GM23338 (cell line): ENCODE data around the gene TMEM126B. TPM values are rescaled to one million over a fixed set of nuclear protein-coding genes. Genes with fewer than 3 reads are reported as not detected.

Experiments
- ATAC-seq: fragments of 200-7000 bp; cut with Tn5 transposase; 3 replicates; pipeline ENCODE4 v1.9.1; 2020
- DNase-seq: peaks from one replicate; pipeline ENCODE4 v3.0.0-alpha.2; 2015; ENCODE audit warnings: low spot score
- H2AFZ ChIP-seq: fragments of 200-600 bp; sonication (generic); 2 replicates; pipeline ENCODE4 v1.8.0; 2016; ENCODE audit warnings: antibody characterized with exemption, mild to moderate bottlenecking, moderate library complexity
- H3F3A ChIP-seq: fragments of 200-600 bp; sonication (generic); replicated peaks from 2 replicates; pipeline ENCODE4 v1.8.0; 2017; ENCODE audit warnings: antibody characterized with exemption, mixed run types, low read depth
- H3K27ac ChIP-seq: fragments of 200-600 bp; sonication (generic); 2 replicates; pipeline ENCODE4 v1.6.1; 2016; ENCODE audit warnings: low read depth
- H3K27me3 ChIP-seq: fragments of 200-600 bp; sonication (generic); 2 replicates; pipeline ENCODE4 v1.8.0; 2016; ENCODE audit warnings: mild to moderate bottlenecking, mixed run types, moderate library complexity; ENCODE audit not compliant: insufficient read depth
- H3K36me3 ChIP-seq: fragments of 200-600 bp; sonication (generic); 2 replicates; pipeline ENCODE4 v1.8.0; 2016; ENCODE audit warnings: mild to moderate bottlenecking; ENCODE audit not compliant: insufficient read depth
- H3K4me1 ChIP-seq: fragments of 200-600 bp; sonication (generic); 2 replicates; pipeline ENCODE4 v1.8.0; 2016; ENCODE audit warnings: mild to moderate bottlenecking, moderate library complexity; ENCODE audit not compliant: insufficient read depth
- H3K4me2 ChIP-seq: fragments of 200-600 bp; sonication (generic); 2 replicates; pipeline ENCODE4 v1.7.1; 2017; ENCODE audit warnings: mixed run types
- H3K4me3 ChIP-seq: fragments of 200-600 bp; sonication (generic); 2 replicates; pipeline ENCODE4 v1.6.1; 2016; ENCODE audit warnings: mixed run types
- H3K79me2 ChIP-seq: fragments of 200-600 bp; sonication (generic); replicated peaks from 2 replicates; pipeline ENCODE4 v1.8.0; 2017; ENCODE audit warnings: mild to moderate bottlenecking; ENCODE audit not compliant: insufficient read depth
- H3K9me2 ChIP-seq: fragments of 200-600 bp; sonication (generic); 2 replicates; pipeline ENCODE4 v1.8.0; 2017; ENCODE audit not compliant: insufficient read depth
- H4K20me1 ChIP-seq: fragments of 200-600 bp; sonication (generic); replicated peaks from 2 replicates; pipeline ENCODE4 v1.8.0; 2017; ENCODE audit warnings: mild to moderate bottlenecking; ENCODE audit not compliant: insufficient read depth
- H3K27ac Mint-ChIP-seq: 2 replicates; pipeline ENCODE4 v1.8.0; 2020; ENCODE audit warnings: inconsistent platforms, mild to moderate bottlenecking, moderate library complexity, mixed read lengths
- H3K27me3 Mint-ChIP-seq: 3 replicates; pipeline ENCODE4 v1.8.0; 2022; ENCODE audit warnings: low read depth, mild to moderate bottlenecking, moderate library complexity, mixed read lengths, inconsistent platforms; ENCODE audit not compliant: insufficient read depth, poor library complexity
- H3K36me3 Mint-ChIP-seq: 3 replicates; pipeline ENCODE4 v1.8.0; 2021; ENCODE audit warnings: low read depth, mild to moderate bottlenecking, inconsistent platforms, moderate library complexity, mixed read lengths
- H3K4me1 Mint-ChIP-seq: 3 replicates; pipeline ENCODE4 v1.8.0; 2020; ENCODE audit warnings: mild to moderate bottlenecking, inconsistent platforms, mixed read lengths
- H3K4me3 Mint-ChIP-seq: 3 replicates; pipeline ENCODE4 v1.8.0; 2021; ENCODE audit warnings: moderate library complexity, mild to moderate bottlenecking, inconsistent platforms, mixed read lengths
- H3K9me3 Mint-ChIP-seq: 3 replicates; pipeline ENCODE4 v1.8.0; 2020; ENCODE audit warnings: moderate library complexity, mild to moderate bottlenecking, inconsistent platforms, mixed read lengths
- NANOG ChIP-seq: IDR thresholded peaks from 2 replicates; pipeline ENCODE4 v1.6.1; 2016; ENCODE audit warnings: antibody characterized with exemption, borderline replicate concordance
- REST ChIP-seq: IDR thresholded peaks from one replicate; pipeline ENCODE4 v1.6.1; 2018; ENCODE audit warnings: antibody characterized with exemption; ENCODE audit not compliant: unreplicated experiment
- STAT1 ChIP-seq: IDR thresholded peaks from one replicate; pipeline ENCODE4 v1.6.1; 2016; ENCODE audit warnings: antibody characterized with exemption; ENCODE audit not compliant: unreplicated experiment
- ZNF462 ChIP-seq: fragments of 250-450 bp; sonication (Bioruptor Pico); IDR thresholded peaks from 2 replicates; pipeline ENCODE4 v1.5.0; 2020; ENCODE audit warnings: mild to moderate bottlenecking, moderate library complexity
- polyA plus RNA-seq: library from polyadenylated mRNA; unstranded; fragments of >200 nt; fragmentation: Nextera tagmentation; extraction: Ambion mirVana; gene quantifications from 2 replicates; pipeline ENCODE4 v1.2.1, GENCODE V29; 2016
- total RNA-seq: library from RNA; depleted of rRNA; stranded (reverse); fragments of >200 nt; shearing (Covaris generic); gene quantifications from 2 replicates; pipeline ENCODE4 v1.2.3, GENCODE V29; 2014

Gene TMEM126B
- total and polyA plus RNA-seq, 2 experiments from 2014 or later, result 93.0 to 169 TPM

GRCh38 chr11:85656777-85657176 lies 28.4 kb downstream of the TMEM126B start (continued):
- TF ChIP-seq REST (no peak), NANOG (no peak), ZNF462 (no peak)

- H3K4me3 Mint-ChIP-seq, result no peak overlapping the region
- no peak overlapping the region for H3K4me3 ChIP-seq
- no peak for TF ChIP-seq NANOG
- no peak for TF ChIP-seq ZNF462
- TF ChIP-seq STAT1, result no peak
These were observed 29.8 kb downstream of the TMEM126B start for GRCh38 chr11:85658180-85658579.

More at GRCh38 chr11:85658180-85658579, 29.8 kb downstream of the TMEM126B start:
- peaks cover 3% of the 10 kb centered on the region for H3K27me3 Mint-ChIP-seq
- peaks cover 53% of the 10 kb centered on the region for H3K36me3 Mint-ChIP-seq
- ATAC-seq, result no peak
- H3K4me1 ChIP-seq, result no peaks in the 10 kb centered on the region
- H4K20me1 ChIP-seq, result peaks cover 31% of the 10 kb centered on the region
- no peak for DNase-seq
- no peak overlapping the region for H2AFZ ChIP-seq
- no peaks in the 10 kb centered on the region for H3K9me3 Mint-ChIP-seq
- H3K4me1 Mint-ChIP-seq, result peaks cover 16% of the 10 kb centered on the region
- no peak overlapping the region for H3K27ac ChIP-seq
- H3K9me2 ChIP-seq, result no peaks in the 10 kb centered on the region
- H3K4me2 ChIP-seq, result no peak overlapping the region
- H3F3A ChIP-seq, result no peaks in the 10 kb centered on the region
- no peaks in the 10 kb centered on the region for H3K27me3 ChIP-seq
- peaks cover 32% of the 10 kb centered on the region; the same call in 1 of the 2 replicates for H3K36me3 ChIP-seq
- peaks cover 63% of the 10 kb centered on the region for H3K79me2 ChIP-seq
- H3K27ac Mint-ChIP-seq, result no peak overlapping the region
